OCI-LY1 (cell line): ENCODE data around the gene TMEM156.

Experiments used
- H2AFZ ChIP-seq: fragments of 200-600 bp; sonication (generic), shearing (Covaris generic); 2 replicates; pipeline ENCODE4 v1.6.0; 2014; ENCODE audit warnings: antibody characterized with exemption, mild to moderate bottlenecking, low read length
- H3F3A ChIP-seq: fragments of 200-600 bp; sonication (generic), shearing (Covaris generic); 2 replicates; pipeline ENCODE4 v1.6.0; 2014; ENCODE audit warnings: mild to moderate bottlenecking, antibody characterized with exemption, low read length, moderate library complexity; ENCODE audit not compliant: insufficient read depth
- H3K27ac ChIP-seq: fragments of 200-600 bp; sonication (generic); 2 replicates; pipeline ENCODE4 v1.5.1; 2014; ENCODE audit warnings: low read length, mixed run types, mild to moderate bottlenecking, low read depth; ENCODE audit not compliant: poor library complexity, severe bottlenecking
- H3K27me3 ChIP-seq: fragments of 200-600 bp; sonication (generic); 2 replicates; pipeline ENCODE4 v1.6.0; 2014; ENCODE audit warnings: antibody characterized with exemption, mild to moderate bottlenecking, low read length, moderate library complexity; ENCODE audit not compliant: insufficient read depth
- H3K36me3 ChIP-seq: fragments of 200-600 bp; sonication (generic); 2 replicates; pipeline ENCODE4 v1.6.1; 2014; ENCODE audit warnings: mild to moderate bottlenecking, antibody characterized with exemption, low read length, moderate library complexity, mixed read lengths; ENCODE audit not compliant: insufficient read depth
- H3K4me1 ChIP-seq: fragments of 200-600 bp; sonication (generic); 2 replicates; pipeline ENCODE4 v1.5.1; 2014; ENCODE audit warnings: mild to moderate bottlenecking, low read length, moderate library complexity; ENCODE audit not compliant: insufficient read depth, severe bottlenecking
- H3K4me2 ChIP-seq: fragments of 200-600 bp; sonication (generic), shearing (Covaris generic); 2 replicates; pipeline ENCODE4 v1.6.1; 2014; ENCODE audit warnings: low read length
- H3K4me3 ChIP-seq: fragments of 200-600 bp; sonication (generic); 2 replicates; pipeline ENCODE4 v1.5.1; 2014; ENCODE audit warnings: low read length, low read depth, mild to moderate bottlenecking, mixed read lengths; ENCODE audit not compliant: poor library complexity, severe bottlenecking
- H3K79me2 ChIP-seq: fragments of 200-600 bp; shearing (Covaris generic); 2 replicates; pipeline ENCODE4 v1.6.1; 2016; ENCODE audit warnings: mixed run types, low read length, mixed read lengths; ENCODE audit not compliant: insufficient read depth
- H3K9ac ChIP-seq: fragments of 200-600 bp; sonication (generic), shearing (Covaris generic); 2 replicates; pipeline ENCODE4 v1.6.1; 2014; ENCODE audit warnings: mild to moderate bottlenecking, low read length, mixed read lengths
- H3K9me2 ChIP-seq: fragments of 200-600 bp; sonication (generic), shearing (Covaris generic); 2 replicates; pipeline ENCODE4 v1.6.1; 2014; ENCODE audit warnings: low read depth, mild to moderate bottlenecking, low read length, mixed read lengths
- H3K9me3 ChIP-seq: fragments of 200-600 bp; shearing (Covaris generic); 2 replicates; pipeline ENCODE4 v1.6.1; 2014; ENCODE audit warnings: low read length, mixed read lengths
- H4K20me1 ChIP-seq: fragments of 200-600 bp; sonication (generic), shearing (Covaris generic); 2 replicates; pipeline ENCODE4 v1.6.0; 2016; ENCODE audit warnings: mild to moderate bottlenecking, low read length; ENCODE audit not compliant: insufficient read depth
- CTCF ChIP-seq: fragments of 200-600 bp; sonication (generic), shearing (Covaris generic); IDR thresholded peaks from 2 replicates; pipeline ENCODE4 v1.5.1; 2017; ENCODE audit warnings: mild to moderate bottlenecking, antibody characterized with exemption, low read length, moderate library complexity, mixed read lengths
- EZH2 ChIP-seq: fragments of 200-600 bp; sonication (generic), shearing (Covaris generic); IDR thresholded peaks from 2 replicates; pipeline ENCODE4 v1.8.0; 2017; ENCODE audit warnings: borderline replicate concordance, mixed run types, mild to moderate bottlenecking, antibody characterized with exemption, low read length, moderate library complexity, mixed read lengths

Gene TMEM156

GRCh38 chr4:39032218-39033085 lies at the start of gene TMEM156:
Gene TMEM156 (minus strand): TSS chr4:39032409. CDS start chr4:39032313, 96 bp downstream.
- Histone ChIP-seq H3K4me1 (peaks cover 70% of the 10 kb centered on the region), H3K27ac (peak within 1 kb of the TSS; percentile 89)

GRCh38 chr4:39078829-39079228 lies 46.6 kb upstream of the TMEM156 start:
- H3K4me3 ChIP-seq = no peak overlapping the region
- H3F3A ChIP-seq = no peaks in the 10 kb centered on the region
- H3K9me2 ChIP-seq = no peaks in the 10 kb centered on the region
- H4K20me1 ChIP-seq = no peaks in the 10 kb centered on the region
- H3K4me2 ChIP-seq = no peak overlapping the region
- H3K79me2 ChIP-seq = peaks cover 17% of the 10 kb centered on the region
- no peaks in the 10 kb centered on the region for H3K4me1 ChIP-seq
- no peak overlapping the region for H2AFZ ChIP-seq
- no peak for TF ChIP-seq CTCF
- no peak for TF ChIP-seq EZH2
- H3K27ac ChIP-seq = no peak overlapping the region
- no peak overlapping the region for H3K9ac ChIP-seq
- no peaks in the 10 kb centered on the region for H3K9me3 ChIP-seq
- peaks cover 57% of the 10 kb centered on the region; the same call in 1 of the 2 replicates for H3K36me3 ChIP-seq
- no peaks in the 10 kb centered on the region for H3K27me3 ChIP-seq

More at GRCh38 chr4:39032218-39033085, at the start of gene TMEM156:
- TF ChIP-seq CTCF = no peak
- H3K79me2 ChIP-seq = peaks cover 38% of the 10 kb centered on the region
- H2AFZ ChIP-seq = no peak within 1 kb of the TSS
- H3K9me2 ChIP-seq = no peaks in the 10 kb centered on the region
- H3K27me3 ChIP-seq = no peaks in the 10 kb centered on the region
- H3K4me2 ChIP-seq = peak within 1 kb of the TSS; percentile 86
- H3K9me3 ChIP-seq = no peaks in the 10 kb centered on the region
- H3F3A ChIP-seq = peaks cover 3% of the 10 kb centered on the region; the same call in 1 of the 2 replicates
- no peaks in the 10 kb centered on the region for H4K20me1 ChIP-seq
- H3K36me3 ChIP-seq = peaks cover 17% of the 10 kb centered on the region; the same call in 1 of the 2 replicates
- H3K4me3 ChIP-seq = peak within 1 kb of the TSS; percentile 84
- H3K9ac ChIP-seq = peak within 1 kb of the TSS; percentile 70

GRCh38 chr4:39068907-39069306 lies 36.7 kb upstream of the TMEM156 start:
- H3K36me3 ChIP-seq = peaks cover 3% of the 10 kb centered on the region; the same call in 1 of the 2 replicates
- H3K4me2 ChIP-seq = no peak overlapping the region
- no peaks in the 10 kb centered on the region for H3K4me1 ChIP-seq
- no peak for TF ChIP-seq EZH2
- TF ChIP-seq CTCF = no peak
- no peaks in the 10 kb centered on the region for H3K9me3 ChIP-seq
- H2AFZ ChIP-seq = no peak overlapping the region
- H3K79me2 ChIP-seq = peaks cover 66% of the 10 kb centered on the region
- no peak overlapping the region for H3K27ac ChIP-seq
- no peak overlapping the region for H3K4me3 ChIP-seq
- H3K9me2 ChIP-seq = no peaks in the 10 kb centered on the region
- H3K27me3 ChIP-seq = no peaks in the 10 kb centered on the region
- H3F3A ChIP-seq = no peaks in the 10 kb centered on the region
- H4K20me1 ChIP-seq = no peaks in the 10 kb centered on the region
- H3K9ac ChIP-seq = no peak overlapping the region
